GM18502 (cell line): ENCODE results near the gene KRTAP20-4.

Experiments used
- ATAC-seq: cut with Tn5 transposase; IDR thresholded peaks from one replicate; pipeline ENCODE4 v1.9.1; 2021; ENCODE audit warnings: mild to moderate bottlenecking; ENCODE audit not compliant: unreplicated experiment, poor library complexity

The KRTAP20-4 gene

DNA sequence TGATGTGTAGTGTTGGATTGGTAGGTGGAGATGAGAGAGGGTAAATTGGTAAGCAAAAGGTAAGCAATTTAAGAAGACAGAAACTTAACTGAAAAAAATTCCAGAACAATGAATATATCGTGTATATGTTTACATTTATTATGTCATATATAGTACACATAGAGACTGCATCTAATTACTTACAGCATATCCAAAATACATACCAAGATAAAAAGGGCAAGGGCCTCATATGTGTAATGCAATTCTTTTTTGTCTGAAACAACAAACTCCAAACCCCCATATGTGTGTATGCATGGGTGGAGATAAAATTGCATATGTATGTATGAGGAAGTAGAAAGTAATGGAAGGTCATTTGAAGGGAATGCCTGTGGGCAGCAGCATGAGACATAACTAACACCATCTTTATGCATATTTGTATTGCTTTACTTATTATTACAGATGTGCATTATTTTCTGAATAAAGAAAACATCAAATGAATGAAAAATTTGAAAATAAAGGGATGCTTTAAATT lies 26.5 kb downstream of the KRTAP20-4 start:
- no peak for ATAC-seq

- no peak for ATAC-seq
Observed at GRCh38 chr21:30652891-30653290, 32.5 kb downstream of the KRTAP20-4 start.

DNA sequence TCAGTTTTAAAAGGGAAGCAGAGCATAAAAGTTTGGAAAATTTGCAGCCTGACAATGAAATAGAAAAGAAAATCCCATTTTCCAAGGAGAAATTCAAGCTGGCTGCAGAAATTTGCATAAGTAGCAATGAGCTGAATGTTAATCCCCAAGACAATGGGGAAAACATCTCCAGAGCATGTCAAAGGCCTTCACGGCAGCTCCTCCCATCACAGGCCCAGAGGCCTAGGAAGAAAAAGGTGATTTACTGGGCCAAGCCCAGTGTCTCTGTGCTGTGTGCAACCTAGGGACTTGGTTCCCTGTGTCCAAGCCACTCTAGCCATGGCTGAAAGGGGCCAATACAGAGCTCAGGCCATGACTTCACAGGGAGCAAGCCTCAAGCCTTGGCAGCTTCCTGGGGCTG lies 48.3 kb downstream of the KRTAP20-4 start:
- no peak for ATAC-seq
